GM21515 (cell line): ENCODE results near the gene LRMDA.
"Not testable (repeated sequence)": the region's sequence is repeated elsewhere in the genome, so short reads cannot be mapped to it uniquely, and the experiment has no call there.

ENCODE experiments used
- ATAC-seq: cut with Tn5 transposase; IDR thresholded peaks from one replicate; pipeline ENCODE4 v1.9.1; 2021; ENCODE audit not compliant: unreplicated experiment

LRMDA gene

GRCh38 chr10:75502389-75502788, 71.0 kb downstream of the LRMDA start:
- ATAC-seq, result no peak

DNA sequence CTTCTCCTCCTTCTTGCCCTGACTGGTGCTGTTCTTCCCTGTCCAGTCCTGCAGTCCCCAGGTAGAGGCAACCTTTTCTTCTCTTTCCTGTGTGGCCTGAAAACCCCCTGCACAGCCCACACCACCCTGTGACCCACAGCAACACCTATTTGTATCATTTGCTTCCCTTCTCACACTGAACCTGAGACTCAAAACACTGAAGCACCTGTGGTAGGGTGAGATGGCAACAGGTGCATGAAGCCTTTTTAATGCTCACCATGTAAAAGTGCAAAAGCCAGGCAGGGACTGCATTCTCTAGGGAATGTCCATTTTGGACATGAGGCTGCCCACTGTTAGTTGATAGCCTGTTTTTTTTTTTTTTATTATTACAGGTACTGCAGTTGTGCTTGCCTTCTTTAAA, 71.4 kb downstream of the LRMDA start:
- ATAC-seq, result no peak

DNA sequence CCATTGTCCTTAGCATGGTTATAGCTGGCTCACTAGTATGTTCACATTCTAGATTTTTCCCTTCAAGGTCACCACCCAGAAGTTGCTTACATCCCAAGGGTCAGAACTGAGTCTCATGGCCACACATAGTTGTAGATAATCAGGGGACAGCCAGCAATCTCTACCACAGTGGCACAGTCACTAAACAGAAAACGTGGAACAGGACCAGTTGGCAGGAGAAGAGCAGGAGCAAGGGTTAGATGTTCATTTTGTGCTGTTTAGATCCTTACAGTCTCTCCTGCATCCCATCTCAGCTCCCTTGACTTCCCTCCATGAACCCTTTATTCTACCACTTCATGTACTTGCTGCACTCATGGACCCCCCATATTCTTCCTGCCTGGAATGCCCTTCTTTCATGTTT, 73.9 kb downstream of the LRMDA start:
- no peak for ATAC-seq

GRCh38 chr10:75505840-75506506, 74.5 kb downstream of the LRMDA start:
- ATAC-seq, result peak; percentile 62

GRCh38 chr10:75506930-75507329, 75.5 kb downstream of the LRMDA start:
- no peak for ATAC-seq

DNA sequence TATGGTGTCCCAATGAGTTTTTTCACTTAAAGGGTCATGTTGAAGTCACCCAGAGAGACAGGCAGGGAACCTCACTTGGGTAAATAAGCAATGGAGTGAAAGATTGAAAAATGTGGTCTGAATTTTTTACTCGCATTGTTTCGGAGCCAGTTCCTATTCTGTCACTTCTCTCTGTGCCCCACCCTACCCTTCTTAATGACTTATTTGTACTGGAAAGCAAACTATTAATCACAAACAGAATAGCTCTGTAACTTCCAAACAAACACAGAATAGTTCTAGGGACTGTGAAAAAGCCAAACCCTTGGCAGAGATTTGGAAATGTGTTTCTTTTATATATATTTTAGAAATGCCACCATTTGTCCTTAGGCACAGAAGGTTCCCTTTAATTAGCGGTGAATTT, 76.0 kb downstream of the LRMDA start:
- no peak for ATAC-seq

- no peak for ATAC-seq
These were observed 76.9 kb downstream of the LRMDA start for GRCh38 chr10:75508239-75508813.

DNA sequence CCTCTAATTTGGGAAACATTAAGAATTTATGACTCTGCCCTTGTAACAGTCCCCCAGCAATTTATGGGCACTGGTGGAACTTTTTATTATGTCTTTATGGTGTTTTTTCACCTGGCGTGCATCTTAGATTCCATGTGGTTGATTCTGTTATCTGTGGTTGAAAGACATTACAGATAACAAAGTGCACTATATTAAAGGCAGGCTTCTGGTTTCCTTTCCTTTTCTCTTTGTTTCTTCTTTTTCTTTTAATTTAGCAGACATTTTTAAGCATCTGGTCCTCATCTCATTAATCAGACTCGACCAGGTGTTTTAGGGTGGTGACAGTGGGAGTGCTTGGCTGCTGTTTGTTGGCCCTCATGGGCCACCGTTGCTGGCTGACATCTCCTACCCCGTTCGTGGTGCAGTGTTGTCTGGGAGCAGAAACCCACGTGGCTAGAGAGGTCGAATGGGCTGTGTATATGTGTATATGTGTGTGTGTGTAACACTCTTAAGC, 77.4 kb downstream of the LRMDA start:
- ATAC-seq, result no peak

DNA sequence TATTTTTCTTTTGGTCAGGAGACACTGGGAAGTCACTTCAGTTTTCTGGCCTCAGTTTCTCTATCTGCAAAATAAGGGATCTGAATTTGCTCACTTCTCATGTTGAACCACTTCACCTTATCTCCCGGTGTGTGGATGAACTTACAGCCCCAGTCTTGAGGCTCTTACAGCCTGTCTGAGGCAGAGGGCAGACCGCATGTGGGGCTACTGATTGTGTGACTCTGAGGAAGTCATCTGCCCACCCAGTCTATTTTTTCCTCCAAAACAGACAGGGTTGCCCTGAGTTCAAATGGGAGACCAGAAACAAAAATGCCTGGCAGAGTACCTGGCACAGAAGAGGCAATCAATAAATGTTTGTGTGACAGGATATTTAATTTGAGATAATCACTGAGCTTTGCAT, 78.3 kb downstream of the LRMDA start:
- no peak for ATAC-seq

GRCh38 chr10:75511011-75511410, 79.6 kb downstream of the LRMDA start:
- ATAC-seq, result no peak

GRCh38 chr10:75512203-75512933, 80.9 kb downstream of the LRMDA start:
- ATAC-seq, result no peak

DNA sequence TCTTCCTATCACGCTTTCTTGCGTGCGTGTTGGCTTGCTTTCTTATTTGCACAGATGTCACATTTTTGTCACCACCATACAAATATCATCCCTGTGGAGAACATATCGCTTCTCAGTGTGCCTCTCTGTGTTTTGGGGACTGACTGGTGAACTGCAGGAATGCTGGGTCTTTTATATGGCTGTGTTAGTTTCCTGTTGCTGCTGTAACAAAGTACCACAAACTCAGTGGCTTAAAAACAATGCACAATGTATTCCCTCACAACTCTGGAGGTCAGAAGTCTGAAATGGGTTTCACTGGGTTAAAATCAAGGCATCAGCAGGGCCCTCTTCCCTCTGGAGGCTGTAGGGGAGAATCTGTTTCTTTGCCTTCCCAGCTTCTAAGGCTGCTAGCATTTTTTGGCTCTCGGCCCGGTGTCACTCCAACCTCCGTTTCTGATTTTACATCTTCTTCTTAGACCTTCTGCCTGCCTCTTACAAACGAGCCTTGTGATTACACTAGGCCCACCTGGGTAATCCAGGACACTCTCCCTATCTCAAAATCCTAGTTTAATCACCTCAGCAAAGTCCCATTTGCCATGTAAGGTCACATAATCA, 82.0 kb downstream of the LRMDA start:
- ATAC-seq, result no peak

- no peak for ATAC-seq
These were observed 83.4 kb downstream of the LRMDA start for GRCh38 chr10:75514830-75515229.

DNA sequence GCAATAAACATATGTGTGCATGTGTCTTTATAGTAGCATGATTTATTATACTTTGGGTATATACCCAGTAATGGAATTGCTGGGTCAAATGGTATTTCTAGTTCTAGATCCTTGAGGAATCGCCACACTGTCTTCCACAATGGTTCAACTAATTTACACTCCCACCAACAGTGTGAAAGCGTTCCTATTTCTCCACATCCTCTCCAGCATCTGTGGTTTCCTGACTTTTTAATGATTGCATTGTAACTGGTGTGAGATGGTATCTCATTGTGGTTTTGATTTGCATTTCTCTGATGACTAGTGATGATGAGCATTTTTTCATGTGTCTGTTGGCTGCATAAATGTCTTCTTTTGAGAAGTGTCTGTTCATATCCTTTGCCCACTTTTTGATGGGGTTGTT, 84.7 kb downstream of the LRMDA start:
- ATAC-seq, result not testable (repeated sequence)

- not testable (repeated sequence) for ATAC-seq
These were observed 87.8 kb downstream of the LRMDA start for GRCh38 chr10:75519213-75519612.

- ATAC-seq, result not testable (repeated sequence)
These were observed 89.9 kb downstream of the LRMDA start for GRCh38 chr10:75521194-75521829.

- ATAC-seq, result no peak
These were observed 93.6 kb downstream of the LRMDA start for GRCh38 chr10:75525067-75525466.

- no peak for ATAC-seq
These were observed 94.2 kb downstream of the LRMDA start for GRCh38 chr10:75525646-75526045.

DNA sequence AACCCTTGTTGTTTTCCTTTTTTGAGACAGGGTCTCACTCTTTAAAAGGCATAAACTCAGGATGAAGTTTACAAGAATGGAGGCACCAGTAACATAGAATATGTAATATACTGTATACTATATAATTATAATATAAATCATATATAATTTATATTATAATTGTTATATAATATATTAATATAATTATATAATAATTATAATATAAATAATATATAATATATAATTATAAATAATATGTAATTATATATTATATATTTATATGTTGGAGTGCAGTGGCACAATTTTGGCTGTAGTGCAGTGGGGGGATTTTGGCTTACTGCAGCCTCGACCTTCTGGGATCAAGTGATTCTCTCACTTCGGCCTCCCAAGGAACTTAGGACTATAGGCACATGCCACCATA, 96.1 kb downstream of the LRMDA start:
- ATAC-seq, result no peak

- ATAC-seq, result no peak
These were observed 97.0 kb downstream of the LRMDA start for GRCh38 chr10:75528392-75528791.

DNA sequence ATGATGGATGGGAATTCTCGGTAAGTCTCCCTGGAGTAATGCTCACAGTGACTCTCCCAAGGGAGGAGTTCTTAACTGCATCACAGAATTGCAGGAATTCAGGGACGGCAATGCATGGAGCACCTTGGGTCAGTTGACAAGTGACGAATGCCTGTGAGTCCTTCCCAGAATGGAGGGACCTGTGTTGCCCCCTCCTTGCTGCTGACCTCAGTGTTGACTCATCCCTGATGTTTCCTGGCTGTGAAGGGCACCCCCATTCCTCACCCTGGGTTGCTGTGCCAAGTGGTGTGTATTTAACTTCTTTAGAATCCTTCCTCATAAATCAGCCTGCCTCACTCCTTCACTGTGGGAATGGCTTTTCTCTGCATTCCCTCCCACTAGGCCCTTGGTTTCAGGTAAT, 98.9 kb downstream of the LRMDA start:
- ATAC-seq, result no peak
